ENCODE data around the gene ACTC1.

Gene ACTC1

DNA sequence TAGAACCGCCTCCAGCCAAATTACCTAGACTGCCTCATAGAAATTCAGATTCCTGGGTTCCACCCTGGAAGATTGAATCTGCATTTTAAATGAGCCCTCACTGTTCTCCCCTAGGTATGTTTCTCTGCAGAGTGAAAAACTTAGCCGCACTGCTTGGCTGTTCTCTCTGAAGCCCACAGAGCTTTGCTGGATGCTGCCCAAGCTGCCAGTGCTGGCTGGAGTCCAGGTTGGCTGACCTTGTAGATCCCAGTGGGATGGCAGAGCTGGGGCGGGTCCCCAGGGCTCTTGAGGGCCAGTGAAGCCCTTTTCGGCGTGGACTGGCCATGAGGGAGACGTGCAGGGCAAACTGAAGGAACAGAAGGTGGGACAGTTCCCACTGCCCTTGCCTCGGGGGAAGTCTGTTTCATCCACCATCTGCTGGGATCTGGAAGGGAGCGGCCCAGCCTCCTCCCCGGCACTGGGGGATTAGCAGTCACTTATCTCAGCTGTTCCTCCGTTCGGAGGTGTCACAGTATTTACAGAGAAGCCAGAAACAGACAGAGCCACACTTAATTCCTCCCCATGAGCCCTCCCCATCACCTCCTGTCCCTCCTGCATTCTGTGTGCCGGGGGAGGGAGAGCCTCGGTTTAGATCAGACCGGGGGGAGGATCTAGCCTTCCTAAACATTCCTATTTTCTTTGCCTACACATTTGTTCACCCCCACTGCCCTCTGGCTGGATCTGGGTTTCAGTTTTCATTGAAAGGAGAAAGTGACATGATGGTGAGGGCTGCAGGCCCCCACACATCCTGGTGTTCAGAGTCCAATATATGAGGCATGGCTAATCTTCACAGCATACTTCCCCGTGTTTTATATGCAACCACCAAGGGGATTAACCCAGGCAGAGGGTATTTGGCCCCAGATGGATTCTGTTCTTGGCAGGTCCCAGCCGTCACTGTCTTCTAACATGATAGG lies 4.1 kb upstream of the ACTC1 start:
- no peak for DNase-seq

- DNase-seq, result no peak
Measured at GRCh38 chr15:34796847-34797435, 1.6 kb upstream of the ACTC1 start.

GRCh38 chr15:34794590-34795206 lies 651 bp downstream of the ACTC1 start:
- no peak for DNase-seq

GRCh38 chr15:34793901-34794300 lies 1.4 kb downstream of the ACTC1 start:
- no peak for DNase-seq

GRCh38 chr15:34793071-34793470 lies 2.3 kb downstream of the ACTC1 start:
- DNase-seq, result no peak

- no peak for DNase-seq
Measured at GRCh38 chr15:34791701-34792100, 3.6 kb downstream of the ACTC1 start.

GRCh38 chr15:34790121-34790520 lies 5.2 kb downstream of the ACTC1 start:
- no peak for DNase-seq

GRCh38 chr15:34789326-34789725 lies 6.0 kb downstream of the ACTC1 start:
- DNase-seq, result no peak

DNA sequence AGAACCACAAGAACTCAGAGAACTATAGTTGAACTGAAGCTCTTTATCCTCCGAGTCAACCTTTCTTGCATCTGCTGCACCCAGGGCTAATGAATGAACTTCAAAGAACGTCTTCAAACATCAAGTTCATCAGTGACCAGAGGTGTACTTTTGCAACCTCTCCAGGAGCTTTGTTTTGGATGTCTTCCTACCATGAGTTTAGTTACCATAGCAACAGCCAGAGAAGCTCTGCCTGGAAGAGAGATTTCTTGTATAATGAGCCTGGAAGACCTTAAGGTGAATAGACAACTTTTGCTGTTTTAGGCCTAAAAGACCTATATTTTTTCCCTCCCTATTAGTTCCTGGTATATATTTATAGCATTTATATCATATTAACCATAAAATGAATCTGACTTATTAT lies 9.1 kb downstream of the ACTC1 start:
- no peak for DNase-seq

DNA sequence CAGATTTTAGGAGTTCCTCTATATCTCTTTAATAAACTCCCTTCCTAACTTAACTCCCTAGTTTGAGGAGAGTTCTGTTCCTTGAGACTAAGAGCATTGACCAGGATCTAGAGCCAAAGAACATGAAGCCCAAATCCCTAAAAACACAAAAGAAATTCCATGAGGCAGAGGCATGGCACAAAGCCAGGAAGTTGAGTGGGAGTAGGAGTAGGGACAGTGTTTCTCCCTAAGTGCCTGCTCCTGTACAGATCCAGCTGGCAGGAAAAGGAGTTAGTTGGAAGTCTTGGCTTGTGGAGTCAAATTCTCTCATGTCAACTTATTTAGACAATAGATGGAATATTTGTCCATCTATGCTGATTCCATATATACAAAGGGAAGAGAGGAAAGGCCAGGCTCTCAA lies 11.4 kb downstream of the ACTC1 start:
- DNase-seq, result no peak

DNA sequence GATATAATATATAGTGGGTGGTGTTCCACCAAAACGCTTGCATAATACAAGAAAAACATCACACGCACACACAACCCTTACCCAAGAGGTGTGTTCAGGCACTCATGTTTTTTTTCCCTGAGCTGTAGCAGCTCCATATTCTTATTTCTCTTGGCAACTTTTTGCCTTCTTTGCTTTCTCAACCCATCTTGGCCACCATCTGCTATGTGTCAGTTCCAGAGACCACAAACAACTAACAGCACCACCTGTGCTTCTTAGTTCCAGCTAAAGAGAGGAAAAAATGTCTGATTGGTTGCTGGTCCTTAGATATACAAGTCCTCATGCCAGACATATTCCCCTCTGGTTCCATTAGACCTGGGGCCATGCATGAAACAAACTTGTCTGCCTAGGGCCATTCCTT lies 11.9 kb downstream of the ACTC1 start:
- no peak for DNase-seq

DNA sequence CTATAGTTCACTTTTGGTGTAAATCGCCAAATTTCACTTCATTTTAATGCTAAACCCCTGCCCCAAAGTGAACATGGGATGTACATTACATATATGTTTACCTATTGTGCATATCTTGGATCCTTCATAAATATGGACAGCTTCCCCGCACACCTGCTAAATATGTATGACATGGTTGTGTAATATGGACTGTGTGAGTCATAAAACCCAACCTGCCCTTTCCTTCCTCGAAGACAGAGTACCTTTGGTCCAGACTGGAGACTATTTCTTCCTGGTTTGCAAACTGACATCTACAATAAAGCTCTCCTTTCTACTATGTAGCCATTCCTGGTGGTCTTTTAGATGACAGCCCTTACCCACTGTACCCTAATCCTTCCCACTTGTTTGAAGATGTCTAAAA lies 12.4 kb downstream of the ACTC1 start:
- no peak for DNase-seq

DNA sequence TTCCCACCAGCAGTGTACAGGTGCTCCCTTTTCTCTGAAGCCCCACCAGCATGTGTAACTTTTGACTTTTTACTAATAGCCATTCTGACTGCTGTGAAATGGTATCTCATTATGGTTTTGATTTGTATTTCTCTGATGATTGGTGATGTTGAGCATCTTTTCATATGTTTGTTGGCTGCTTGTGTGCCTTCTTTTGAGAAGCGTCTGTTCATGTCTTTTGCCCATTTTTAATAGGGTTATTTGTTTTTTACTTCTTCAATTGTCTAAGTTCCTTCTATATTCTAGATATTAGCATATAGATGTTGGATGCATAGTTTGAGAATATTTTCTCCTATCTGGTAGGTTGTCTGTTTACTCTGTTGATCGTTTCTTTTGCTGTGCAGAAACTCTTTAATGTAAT lies 14.6 kb downstream of the ACTC1 start:
- DNase-seq, result no peak

DNA sequence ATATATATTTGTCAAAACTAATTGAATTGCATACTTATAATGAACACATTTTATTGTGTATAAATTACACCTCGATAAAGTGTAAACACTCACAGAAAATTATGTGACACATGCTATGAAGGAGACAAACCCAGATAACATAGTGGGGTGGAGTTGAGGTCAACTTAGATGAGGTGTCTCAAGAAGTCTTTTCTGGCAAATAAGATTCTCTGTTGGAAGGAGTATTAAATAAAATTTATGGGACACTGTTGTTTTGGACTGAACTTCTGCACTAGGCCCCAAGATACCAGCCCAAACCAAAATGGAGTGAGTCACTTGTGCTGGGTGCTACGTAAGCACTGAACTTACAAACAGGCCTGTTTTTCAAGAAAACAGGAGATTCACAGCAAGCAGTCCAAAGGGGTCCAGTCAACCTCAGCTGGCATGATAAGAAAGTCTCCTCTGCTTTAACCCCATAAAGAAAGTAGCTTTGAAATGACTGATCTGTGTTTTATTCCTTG lies 18.7 kb downstream of the ACTC1 start:
- no peak for DNase-seq

DNA sequence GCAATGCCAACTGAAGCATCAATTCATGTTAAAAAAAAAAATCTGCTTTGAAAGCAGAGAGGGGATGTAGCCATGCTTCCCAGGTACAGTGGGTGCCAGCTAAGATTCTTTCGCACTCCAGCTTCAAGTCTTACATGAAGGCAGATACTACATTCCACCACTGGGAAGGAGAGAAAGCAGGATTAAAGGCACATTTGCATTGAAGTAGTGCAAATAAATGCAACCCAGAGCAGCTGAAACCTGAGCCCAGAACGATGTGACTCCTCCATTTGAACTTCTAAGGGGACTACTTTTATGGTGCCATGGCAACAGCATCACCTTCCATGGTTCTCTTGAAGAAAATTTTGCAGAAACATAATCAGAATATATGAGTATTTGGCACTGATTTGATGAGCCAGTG lies 21.4 kb downstream of the ACTC1 start:
- no peak for DNase-seq

GRCh38 chr15:34773013-34773412 lies 22.3 kb downstream of the ACTC1 start:
- DNase-seq, result no peak

DNA sequence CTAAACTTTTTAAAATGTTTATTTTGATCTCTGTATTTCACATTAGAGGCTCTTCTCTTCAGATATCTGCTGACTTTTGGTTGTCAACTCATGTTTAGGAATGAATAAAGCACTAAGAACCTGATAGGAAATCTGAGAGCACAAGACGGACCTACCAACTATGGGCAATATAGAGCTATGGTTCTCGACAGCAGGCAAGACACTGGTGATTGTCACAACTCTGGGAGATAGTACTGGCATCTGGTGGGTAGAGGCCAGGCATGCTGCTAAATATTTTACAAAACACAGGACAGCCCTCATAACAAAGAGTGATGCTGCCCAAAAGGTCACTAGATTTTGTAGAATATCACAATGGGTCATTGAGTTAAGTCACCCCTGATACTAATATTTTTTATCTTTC lies 23.0 kb downstream of the ACTC1 start:
- no peak for DNase-seq

GRCh38 chr15:34769711-34770110 lies 25.6 kb downstream of the ACTC1 start:
- DNase-seq, result no peak

DNA sequence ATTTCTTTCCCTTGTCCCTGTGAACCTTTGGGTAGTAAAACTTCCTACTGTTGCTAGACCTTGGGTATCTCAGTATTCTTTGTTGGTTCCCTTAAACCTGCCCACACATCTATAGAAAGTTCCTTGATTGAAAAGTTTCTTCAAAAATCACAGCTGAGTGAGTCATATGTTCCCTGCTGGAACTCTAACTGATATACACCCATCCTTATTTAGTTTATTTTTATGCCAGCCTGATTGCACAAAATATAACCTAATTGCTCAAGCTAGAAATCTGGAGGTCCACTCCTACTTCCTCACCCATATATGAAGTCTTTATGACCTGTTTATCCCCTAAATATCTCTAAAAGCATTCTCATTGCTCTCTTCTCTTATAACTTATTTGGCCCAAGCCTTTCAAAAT lies 26.8 kb downstream of the ACTC1 start:
- no peak for DNase-seq

GRCh38 chr15:34765741-34766140 lies 29.6 kb downstream of the ACTC1 start:
- DNase-seq, result no peak

- no peak for DNase-seq
Measured at GRCh38 chr15:34760909-34761308, 34.4 kb downstream of the ACTC1 start.

- DNase-seq, result no peak
Measured at GRCh38 chr15:34759992-34760391, 35.4 kb downstream of the ACTC1 start.

DNA sequence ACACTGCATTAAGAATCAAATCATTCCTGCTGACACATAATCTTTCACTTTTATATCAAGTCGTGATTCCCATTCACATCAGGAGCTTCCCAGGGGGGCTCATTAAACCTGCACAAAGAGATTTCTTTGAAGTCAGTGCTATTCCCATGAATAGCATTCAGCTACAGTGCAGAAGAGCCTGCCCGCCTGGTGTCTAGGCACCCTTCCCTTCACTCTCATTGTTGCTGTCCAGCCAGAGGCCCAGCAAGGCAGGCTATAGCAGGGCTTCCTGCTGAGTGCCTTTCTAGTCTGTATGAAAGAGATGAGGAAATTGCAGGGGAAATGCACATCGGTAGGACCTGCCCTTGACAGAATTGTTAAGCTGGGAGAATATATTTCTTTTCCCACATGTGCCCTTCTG lies 36.0 kb downstream of the ACTC1 start:
- DNase-seq, result no peak

- DNase-seq, result no peak
Measured at GRCh38 chr15:34757262-34757661, 38.1 kb downstream of the ACTC1 start.

All from CD4-positive, alpha-beta T cell treated with Interferon gamma for 1 hour (primary cell).